Prostate gland (tissue), 2 donors: Measurements from ENCODE around the gene TRIO.
A peak's percentile ranks its signal among the peaks of the same experiment; 100 is the strongest.

ENCODE experiments used
- POLR2A ChIP-seq: fragments of 450-650 bp; IDR thresholded peaks from one replicate; pipeline ENCODE4 v1.6.1; 2016; ENCODE audit warnings: antibody characterized with exemption, mild to moderate bottlenecking
- POLR2AphosphoS5 ChIP-seq: sonication (generic); formaldehyde crosslinking; IDR thresholded peaks from one replicate; pipeline ENCODE4 v1.6.1; 2017; ENCODE audit warnings: antibody characterized with exemption
- TF ChIP-seq, protein P1 (sequence below), 4 experiments: fragments of 200-600 bp in 2 of 4; fragments of 450-650 bp in 2 of 4; sonication (generic) in 2 of 4; IDR thresholded peaks; 1 replicate in 3 of 4; 2 replicates in 1 of 4; pipeline ENCODE4 v1.5.1; 2016 to 2019; ENCODE audit warnings: antibody characterized with exemption in 4 of 4, mild to moderate bottlenecking in 2 of 4, moderate library complexity in 2 of 4

DNA sequence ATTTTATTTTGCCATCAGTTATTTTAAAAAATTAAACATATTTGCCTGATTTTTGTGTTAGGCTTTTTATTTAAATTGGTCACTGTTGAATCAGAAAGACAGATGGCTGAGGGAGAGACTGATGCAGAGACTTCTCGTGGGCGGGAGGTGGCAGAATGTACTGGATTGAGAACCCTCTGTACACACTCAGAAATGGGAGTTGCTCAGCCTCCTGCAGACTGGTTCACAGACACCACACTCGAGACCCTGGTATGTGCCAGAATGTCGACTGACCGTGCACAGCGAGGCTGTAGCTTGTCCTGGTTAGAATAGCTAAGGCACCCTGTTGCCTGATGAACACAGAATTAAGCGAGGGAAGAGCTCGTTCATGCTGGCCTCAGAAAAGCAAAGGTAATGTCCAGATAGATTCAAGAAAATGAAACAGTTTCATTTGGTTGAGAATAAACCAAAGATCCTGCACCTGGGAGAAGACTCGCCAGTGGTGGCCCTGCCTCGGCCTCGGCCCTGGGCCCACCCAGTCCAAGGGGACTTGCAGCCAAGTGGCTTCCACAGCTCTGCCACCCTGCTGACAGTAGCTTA lies 367.1 kb downstream of the TRIO start:
- TF ChIP-seq, protein P1, sequence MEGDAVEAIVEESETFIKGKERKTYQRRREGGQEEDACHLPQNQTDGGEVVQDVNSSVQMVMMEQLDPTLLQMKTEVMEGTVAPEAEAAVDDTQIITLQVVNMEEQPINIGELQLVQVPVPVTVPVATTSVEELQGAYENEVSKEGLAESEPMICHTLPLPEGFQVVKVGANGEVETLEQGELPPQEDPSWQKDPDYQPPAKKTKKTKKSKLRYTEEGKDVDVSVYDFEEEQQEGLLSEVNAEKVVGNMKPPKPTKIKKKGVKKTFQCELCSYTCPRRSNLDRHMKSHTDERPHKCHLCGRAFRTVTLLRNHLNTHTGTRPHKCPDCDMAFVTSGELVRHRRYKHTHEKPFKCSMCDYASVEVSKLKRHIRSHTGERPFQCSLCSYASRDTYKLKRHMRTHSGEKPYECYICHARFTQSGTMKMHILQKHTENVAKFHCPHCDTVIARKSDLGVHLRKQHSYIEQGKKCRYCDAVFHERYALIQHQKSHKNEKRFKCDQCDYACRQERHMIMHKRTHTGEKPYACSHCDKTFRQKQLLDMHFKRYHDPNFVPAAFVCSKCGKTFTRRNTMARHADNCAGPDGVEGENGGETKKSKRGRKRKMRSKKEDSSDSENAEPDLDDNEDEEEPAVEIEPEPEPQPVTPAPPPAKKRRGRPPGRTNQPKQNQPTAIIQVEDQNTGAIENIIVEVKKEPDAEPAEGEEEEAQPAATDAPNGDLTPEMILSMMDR (IDR thresholded peaks at IDR 0.05): peak in 2 of 4 experiments; percentile 9 to 56
- TF ChIP-seq POLR2A (no peak), POLR2AphosphoS5 (peak; percentile 23)
